ENCODE data around the gene FBXO4.

DNA sequence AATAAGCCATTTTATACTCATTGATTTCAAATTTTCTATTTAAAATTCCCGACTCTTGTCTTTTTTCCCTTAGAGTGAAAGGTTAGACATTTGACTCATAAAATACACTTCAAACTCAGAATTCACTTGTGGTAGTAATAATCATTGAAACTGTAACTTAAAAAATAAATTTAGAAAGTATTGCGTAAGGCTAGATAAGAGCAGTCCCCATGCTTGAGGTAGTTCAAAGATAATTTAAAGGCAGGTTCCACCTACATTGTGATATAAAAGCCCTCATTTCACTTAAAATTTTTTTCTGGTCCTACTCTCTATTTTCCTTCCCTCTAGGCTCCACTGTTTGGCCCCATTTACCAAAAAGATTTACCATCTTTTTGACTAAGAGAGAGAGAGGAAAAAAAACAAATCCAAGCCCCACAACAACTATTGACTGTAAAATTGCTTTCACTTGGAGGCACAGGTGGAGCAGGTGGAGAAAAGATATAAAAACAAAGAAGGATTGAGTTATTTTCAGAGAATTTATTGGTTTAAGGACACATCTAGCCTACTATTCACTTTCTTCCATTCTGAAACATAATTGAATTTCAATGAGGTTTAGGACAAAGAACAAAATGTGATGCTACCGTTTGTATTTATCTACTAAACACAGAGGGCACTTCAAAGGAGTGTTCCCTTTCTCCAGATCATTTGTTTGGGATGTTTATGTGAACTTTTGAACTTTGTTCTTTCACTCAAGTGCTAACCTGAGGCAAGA, 61.0 kb downstream of the FBXO4 start:
- TF ChIP-seq, protein P1, sequence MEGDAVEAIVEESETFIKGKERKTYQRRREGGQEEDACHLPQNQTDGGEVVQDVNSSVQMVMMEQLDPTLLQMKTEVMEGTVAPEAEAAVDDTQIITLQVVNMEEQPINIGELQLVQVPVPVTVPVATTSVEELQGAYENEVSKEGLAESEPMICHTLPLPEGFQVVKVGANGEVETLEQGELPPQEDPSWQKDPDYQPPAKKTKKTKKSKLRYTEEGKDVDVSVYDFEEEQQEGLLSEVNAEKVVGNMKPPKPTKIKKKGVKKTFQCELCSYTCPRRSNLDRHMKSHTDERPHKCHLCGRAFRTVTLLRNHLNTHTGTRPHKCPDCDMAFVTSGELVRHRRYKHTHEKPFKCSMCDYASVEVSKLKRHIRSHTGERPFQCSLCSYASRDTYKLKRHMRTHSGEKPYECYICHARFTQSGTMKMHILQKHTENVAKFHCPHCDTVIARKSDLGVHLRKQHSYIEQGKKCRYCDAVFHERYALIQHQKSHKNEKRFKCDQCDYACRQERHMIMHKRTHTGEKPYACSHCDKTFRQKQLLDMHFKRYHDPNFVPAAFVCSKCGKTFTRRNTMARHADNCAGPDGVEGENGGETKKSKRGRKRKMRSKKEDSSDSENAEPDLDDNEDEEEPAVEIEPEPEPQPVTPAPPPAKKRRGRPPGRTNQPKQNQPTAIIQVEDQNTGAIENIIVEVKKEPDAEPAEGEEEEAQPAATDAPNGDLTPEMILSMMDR (IDR thresholded peaks at IDR 0.05 in 8 of 11, conservative IDR thresholded peaks at IDR 0.05 in 3 of 11) = no peak
- no peak for TF ChIP-seq POLR2A (IDR thresholded peaks at IDR 0.05)

Measured in spleen (tissue), 7 donors.